ENCODE results near the gene LAMA2. TPM values are rescaled to one million over a fixed set of nuclear protein-coding genes. Genes with fewer than 3 reads are reported as not detected.

The LAMA2 gene
- total and polyA plus RNA-seq, 2 donors (not counting 3 experiments of a cell fraction or from before 2014, with no cell fraction given): 0.51 to 0.75 TPM

GRCh38 chr6:128863983-128864382 is 19.0 kb upstream of the LAMA2 start:
- ChIA-PET CTCF (no interaction called here), POLR2A (no interaction called here)
- H3K27me3 ChIP-seq (ENCODE audit: control insufficient read depth in 2 of 2, insufficient read depth in 2 of 2, low read length in 2 of 2): no peaks in the 10 kb centered on the region

More at GRCh38 chr6:128863983-128864382, 19.0 kb upstream of the LAMA2 start:
- Histone ChIP-seq H3K36me3 (ENCODE audit: control insufficient read depth in 2 of 2, extremely low read depth in 1 of 2, insufficient read depth in 2 of 2, low read length in 2 of 2) (no peaks in the 10 kb centered on the region), H3K27ac (ENCODE audit: insufficient read depth, low read depth, low read length) (no peak overlapping the region), H3K4me3 (replicated peaks in 1 of 3; ENCODE audit: insufficient read depth in 1 of 3, low read depth in 1 of 3, low read length in 3 of 3) (no peak overlapping the region), H4K20me1 (replicated peaks; ENCODE audit: control insufficient read depth, extremely low read depth, insufficient read depth, low read length) (no peaks in the 10 kb centered on the region), H3K9me3 (replicated peaks; ENCODE audit: control insufficient read depth, insufficient read depth, low read length) (no peaks in the 10 kb centered on the region), H3K9me1 (replicated peaks; ENCODE audit: control insufficient read depth, extremely low read depth, insufficient read depth, low read length) (peaks cover 2% of the 10 kb centered on the region), H3K4me1 (ENCODE audit: control insufficient read depth, extremely low read depth, insufficient read depth, low read length) (no peaks in the 10 kb centered on the region), H3K9ac (replicated peaks; ENCODE audit: extremely low read depth, insufficient read depth, low read length) (no peak overlapping the region), H2AFZ (ENCODE audit: low read depth, low read length) (no peak overlapping the region), H3K4me2 (ENCODE audit: insufficient read depth, low read length) (no peak overlapping the region), H3K79me2 (ENCODE audit: control insufficient read depth, insufficient read depth, low read length) (no peaks in the 10 kb centered on the region)
- FAIRE-seq: no peak
- BruUV-seq (replicated peaks): no TSS peak
- intact Hi-C loops (cut with micrococcal nuclease): no loop called here
- TF ChIP-seq FOS (IDR thresholded peaks at IDR 0.05; ENCODE audit: borderline replicate concordance, insufficient read depth, low read length): no peak
- TF ChIP-seq JUN (IDR thresholded peaks at IDR 0.05; ENCODE audit: borderline replicate concordance, insufficient read depth, insufficient read length, low read depth): no peak
- TF ChIP-seq POLR2A (IDR thresholded peaks at IDR 0.05; ENCODE audit: low read depth, low read length): no peak
- no peak for TF ChIP-seq CTCF (IDR thresholded peaks at IDR 0.05; ENCODE audit: extremely low read depth in 1 of 2, insufficient read depth in 1 of 2, low read depth in 1 of 2, low read length in 2 of 2)
- no peak for TF ChIP-seq MAX (IDR thresholded peaks at IDR 0.05; ENCODE audit: insufficient read depth, insufficient read length)
- no peak for TF ChIP-seq EZH2 (IDR thresholded peaks at IDR 0.05; ENCODE audit: borderline replicate concordance, low read depth, low read length, severe bottlenecking)
- TF ChIP-seq MYC (IDR thresholded peaks at IDR 0.05; ENCODE audit: low read depth, low read length): no peak
- no peak for TF ChIP-seq POLR2AphosphoS5 (IDR thresholded peaks at IDR 0.05; ENCODE audit: insufficient read depth, low read depth, low read length)
- no peak for TF ChIP-seq GATA2 (IDR thresholded peaks at IDR 0.05; ENCODE audit: insufficient read depth, insufficient read length, low read depth, low read length)
- DNase-seq (ENCODE audit: low read depth, low spot score): no peak
- dilution Hi-C loops (cut with MboI; ENCODE audit: extremely low pct_ligation_motif_present, low sequenced_read_pairs): no loop called here

Measured in endothelial cell of umbilical vein (primary cell).